Effector CD8-positive, alpha-beta T cell (primary cell): ENCODE data around the gene PDE1C.

Experiments
- DNase-seq: peaks from one replicate; lab custom pipeline; 2025; lab: John Stamatoyannopoulos, UW

Gene PDE1C

DNA sequence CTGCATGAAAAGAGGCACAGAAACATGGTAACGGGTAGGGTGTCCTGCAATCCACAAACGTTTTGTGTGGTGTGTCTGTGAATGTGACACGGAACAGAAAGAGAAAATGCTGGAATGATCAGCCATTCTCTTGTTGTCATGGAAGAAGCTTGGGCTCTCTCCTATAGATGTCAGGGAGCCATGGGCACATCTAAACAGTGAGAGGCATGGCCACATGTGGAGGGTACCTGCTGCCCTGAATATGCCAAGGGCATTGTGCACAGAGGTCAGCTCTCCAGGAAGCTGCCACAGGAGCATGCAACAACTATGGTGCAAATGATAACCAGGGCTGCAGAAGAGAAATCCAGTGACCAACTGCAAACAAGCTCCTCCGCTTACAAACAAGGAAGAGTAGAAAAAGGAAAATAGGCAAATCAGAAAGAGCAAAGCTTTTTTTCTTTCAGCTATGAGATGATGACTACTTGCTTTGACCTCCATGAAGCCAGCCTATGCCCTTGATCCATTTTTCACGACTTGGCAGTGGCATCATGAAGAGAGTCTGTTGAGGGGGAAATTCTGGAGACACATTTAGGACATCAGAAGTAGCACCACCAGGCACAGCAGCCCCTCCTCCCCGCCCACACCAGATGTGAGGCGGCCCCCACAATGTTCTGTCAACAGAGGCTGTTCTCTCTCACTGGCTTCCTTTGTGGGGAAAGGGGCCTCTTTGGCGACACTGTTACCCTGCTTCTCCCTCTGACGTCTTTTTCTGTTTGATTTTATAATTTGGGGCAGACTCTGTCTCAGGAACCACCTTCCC is 4.8 kb upstream of the PDE1C start:
- no peak for DNase-seq

DNA sequence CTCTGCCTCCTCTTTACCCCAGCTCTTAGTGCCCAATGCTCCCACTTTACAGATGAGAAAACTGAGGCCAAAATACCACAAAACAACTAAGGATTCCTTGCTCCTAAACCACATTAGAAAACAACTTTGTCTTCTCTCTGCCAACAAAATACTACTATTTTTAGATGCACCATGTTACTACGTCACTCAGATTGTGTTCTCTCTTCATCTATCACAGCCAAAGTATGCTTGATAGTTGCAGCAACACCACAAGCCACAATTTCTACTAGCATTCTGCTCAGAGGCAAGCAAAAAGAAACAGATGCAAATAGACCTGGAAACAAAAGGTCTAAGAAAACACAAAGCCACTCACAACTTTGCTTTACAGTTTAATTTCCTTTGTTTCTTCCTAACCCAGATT is 3.3 kb upstream of the PDE1C start:
- no peak for DNase-seq

DNA sequence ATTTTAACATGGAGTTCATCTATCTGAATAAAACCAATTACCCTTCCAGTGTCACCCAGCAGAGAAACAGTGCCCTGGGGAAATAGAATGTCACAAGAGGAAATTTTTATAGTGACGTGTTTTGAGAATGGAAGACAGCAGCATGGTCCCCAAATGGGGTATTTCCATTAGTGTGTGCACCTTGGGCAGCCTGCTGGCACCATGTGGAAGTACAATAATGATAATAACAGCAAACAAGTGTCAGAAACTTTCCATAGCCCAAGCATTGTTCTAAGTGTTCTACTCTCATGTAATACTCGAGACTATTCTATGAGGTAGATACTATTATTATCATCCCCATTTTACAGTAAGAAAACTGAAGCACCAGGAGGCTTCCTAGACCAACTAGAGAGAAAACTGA is 2.2 kb upstream of the PDE1C start:
- DNase-seq = no peak

DNA sequence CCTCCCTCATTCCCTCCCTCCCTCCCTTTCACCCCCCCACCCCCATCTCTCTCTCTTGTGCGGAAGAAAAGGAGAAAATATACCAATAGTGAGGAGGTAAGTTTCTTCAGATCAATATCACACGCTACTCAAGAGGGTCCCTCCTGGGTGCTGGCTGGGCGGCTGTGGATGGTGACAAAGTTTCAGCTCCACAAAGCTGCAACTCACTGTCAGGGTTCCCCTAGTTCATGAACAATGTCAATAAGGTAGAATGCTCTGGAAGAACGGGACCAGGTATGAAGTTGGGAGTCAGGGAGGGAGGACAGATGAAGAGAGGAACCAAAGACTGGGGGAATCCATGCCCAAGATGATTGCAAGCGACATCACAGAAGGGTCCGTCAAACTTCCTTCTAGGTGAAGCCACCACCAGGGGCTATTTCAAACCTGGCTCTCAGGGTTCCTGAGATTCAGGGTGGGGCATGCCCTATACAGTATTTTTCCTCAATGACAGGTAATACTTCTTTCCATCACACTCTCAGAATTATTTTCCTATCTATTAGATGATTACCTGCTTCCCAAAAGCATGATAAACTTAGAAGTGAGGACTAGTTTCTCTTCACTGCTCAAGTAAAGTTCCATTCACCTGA is 1.4 kb upstream of the PDE1C start:
- no peak for DNase-seq

DNA sequence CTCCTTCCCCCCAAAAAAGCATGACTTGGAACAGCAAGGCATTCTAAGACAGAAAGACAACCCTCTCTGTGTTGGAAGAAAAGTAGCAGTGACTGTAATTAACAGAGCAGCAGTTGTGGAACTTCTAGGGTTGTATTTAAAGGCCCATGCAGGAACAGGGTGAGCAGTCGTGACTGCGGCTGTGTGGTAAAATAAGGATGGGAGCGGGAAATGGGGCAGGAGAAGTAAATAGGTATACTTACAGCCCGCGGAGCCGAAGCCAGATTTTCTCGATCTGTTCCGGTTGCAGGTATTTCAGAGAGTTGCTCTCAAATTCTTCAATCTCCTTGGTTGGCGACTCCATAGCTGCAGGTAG is 179 bp downstream of the PDE1C start:
- no peak for DNase-seq

DNA sequence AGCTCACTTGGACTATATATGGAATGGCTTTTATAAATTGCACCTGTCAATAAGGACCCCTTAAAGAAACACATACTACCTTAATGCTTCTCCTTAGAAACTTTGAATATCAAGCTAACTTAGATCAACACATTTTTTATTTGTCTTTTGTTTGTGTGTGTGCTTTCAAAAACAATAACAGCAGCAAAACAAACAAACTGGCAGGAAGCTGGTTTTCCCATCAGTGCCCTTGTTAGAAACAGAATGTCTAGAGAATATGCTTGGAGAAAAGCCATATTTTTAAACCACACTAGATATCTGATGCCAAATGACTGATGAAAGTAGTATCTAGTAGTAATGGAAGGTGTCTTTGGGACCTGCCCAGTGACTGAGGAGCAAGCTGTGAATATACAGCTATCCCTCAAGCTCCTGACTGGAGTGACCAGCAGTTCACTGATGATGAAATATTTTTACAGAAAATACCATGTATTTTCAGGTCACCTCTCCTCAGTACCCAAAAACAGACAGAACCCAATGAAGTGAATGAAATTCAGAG is 1.0 kb downstream of the PDE1C start:
- no peak for DNase-seq

DNA sequence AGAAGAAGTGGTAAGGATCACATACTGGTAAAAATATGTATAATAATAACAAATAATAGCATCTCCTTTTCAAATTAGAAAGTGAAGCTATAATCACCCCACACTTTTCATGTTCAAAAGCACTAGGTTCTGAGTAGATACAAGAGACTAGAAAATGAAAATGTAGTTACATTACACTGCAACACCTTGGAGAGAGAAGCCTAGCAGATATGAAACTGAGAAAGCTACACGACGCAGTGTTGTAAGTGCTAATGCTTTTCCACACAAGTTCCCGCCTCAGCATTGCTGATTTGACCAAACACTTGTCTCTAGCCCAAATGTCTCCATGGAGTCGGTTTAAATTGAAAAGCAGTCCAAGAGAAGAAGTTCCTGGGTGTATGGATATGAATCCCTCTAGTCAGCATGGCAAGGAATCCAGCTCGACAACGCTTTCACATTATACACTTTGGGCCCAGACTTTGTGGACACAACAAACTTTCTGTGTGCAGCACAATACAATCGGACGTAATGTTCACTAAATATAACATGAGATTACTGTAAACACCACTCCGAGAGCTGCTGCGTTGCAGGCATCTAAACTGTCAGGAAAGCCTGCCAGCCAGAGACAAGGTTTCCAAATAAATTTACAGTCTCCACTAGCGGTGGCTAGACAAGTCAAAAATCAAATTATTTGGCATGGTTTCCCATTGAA is 1.7 kb downstream of the PDE1C start:
- DNase-seq = no peak

DNA sequence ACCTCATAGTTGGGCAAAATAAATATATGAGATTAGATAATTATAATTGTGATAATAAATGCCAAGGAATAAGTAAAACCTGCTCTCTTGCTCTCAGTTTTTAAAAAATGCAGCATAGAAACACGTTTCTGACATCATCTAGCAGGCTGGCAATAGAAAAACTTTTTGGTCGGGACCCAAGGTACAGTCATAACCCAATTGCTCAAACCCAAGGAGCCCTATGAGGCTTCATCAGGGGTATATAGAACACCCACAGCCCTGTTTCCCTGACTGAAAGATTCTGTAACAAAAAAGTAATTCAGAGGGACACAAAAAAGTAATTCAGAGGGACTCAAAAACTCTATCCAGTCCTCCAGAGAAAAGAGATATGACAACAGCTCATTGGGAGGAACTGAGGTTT is 3.8 kb downstream of the PDE1C start:
- no peak for DNase-seq

DNA sequence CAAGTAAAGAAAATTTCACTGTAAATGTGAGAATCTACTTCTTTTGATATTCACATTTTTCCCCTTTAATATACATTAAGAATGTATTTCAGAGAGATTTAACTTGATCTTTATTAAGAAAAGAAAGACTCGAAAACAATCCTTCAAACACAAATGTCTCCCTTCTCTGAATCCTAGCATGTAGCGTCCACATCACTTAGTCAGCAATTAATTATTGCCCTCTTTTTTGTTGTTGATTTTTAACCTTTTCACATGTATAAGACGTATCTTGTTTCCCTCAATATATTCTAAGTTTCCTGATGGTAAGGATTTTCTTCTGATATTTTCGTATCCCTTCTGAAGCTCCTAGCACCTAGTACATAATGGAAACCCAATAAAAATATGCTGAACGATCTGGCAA is 6.6 kb downstream of the PDE1C start:
- DNase-seq = no peak

DNA sequence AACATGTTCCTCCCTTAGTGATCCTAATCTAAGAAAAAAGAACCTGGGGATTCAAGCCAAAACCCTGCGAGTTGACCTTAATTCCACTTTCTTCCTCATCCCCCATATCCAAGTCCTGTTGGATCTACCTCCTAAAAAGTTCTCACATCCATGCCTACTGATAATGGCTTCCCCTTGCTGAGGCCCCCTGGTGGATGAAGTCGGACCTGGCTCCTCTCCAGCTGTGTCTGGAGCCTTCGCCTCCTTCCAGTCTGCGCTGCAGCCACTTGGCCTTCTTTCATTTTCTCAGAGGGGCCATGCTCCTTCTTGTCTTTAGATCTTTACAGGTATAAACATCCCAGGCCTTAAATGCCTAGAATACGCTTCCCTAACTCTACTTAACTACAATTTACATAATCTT is 8.1 kb downstream of the PDE1C start:
- no peak for DNase-seq

DNA sequence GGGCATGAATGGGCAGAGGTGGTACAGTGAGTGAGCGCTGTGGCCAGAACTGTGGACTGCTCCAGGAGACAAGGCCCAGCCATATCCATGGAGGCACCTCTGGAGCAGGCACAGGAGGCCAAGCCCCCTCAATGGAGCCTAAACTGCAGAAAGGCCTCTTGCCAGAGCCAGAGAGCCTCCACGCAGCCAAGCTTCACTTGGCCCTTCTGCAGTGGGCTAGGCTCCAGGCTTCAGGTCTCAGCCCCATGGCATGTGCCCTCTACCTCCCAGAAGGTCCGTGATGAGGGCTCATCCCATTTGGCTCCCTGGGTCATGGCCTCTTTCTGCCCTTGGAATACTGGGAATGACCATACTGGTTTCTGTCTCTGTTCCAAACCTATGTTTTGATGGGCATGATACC is 8.9 kb downstream of the PDE1C start:
- no peak for DNase-seq

DNA sequence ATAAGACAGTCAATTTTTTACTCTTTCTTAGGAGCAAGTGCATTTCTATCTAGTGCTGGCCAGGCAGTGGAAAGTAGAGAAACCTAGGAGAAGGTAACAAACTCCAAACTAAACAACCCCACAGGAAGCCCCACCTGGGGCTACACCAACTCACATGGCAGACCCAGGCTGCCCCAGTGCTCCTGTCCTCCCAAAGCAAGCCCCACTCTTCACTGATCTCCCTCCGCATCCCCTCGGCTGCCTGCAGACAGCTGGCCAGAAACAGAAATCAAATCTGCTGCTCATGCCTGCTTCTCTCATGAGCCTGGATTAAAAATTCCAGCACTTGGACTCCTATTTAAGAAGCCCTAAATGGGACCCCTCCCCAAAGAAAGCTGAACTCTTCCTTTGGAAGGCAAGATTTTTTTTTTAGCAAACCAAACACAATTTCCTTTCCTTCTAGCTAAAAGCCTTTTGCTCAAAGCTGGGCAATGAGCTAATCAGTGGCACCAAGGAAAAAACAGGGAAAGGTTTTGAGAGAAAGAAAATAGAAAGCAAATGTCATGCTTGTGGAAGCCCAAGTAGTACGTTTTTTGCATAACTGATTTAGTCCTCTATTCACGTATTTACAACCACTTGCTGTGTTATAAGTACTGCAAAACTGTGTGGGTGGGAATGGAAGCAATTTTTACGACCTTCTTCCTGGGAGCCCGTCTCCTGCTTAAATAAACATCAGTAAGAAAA is 10.8 kb downstream of the PDE1C start:
- DNase-seq = no peak

DNA sequence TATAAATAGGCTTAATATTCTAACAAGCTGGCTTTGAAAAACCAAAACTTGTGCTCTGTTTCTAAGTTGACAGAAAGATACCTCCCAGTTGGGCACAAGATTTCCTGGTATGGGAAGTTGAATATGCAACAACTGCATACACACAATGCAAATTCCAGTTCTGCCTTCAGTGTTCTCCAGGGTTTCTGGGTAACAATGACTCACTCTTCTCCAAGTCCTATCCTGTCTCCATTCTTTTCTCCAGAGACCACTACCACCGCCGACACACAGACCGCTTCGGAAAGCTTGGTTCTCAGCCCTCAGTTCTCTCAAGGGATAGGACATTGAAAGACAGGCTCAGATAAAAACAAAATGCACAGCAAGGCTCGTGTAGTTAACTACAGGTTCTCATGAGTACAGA is 12.2 kb downstream of the PDE1C start:
- DNase-seq = no peak

DNA sequence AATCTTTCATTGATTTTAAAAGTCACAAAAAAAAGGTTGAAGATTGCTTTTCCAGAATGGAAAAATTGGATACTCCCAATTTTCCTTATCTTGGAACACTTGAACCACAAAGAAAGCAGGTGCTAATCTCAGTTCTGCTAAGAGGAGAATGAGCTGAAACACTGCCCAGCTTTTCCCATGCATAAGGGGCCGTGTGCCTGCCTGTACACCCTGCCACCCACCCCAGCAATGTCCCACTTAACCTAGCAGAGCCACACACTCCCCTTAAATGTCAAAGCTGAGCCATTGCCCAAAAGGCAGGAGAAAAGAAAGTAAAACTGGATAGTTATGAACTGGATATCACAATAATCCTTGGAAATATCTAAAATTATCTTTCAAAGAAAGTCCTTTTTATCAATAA is 13.4 kb downstream of the PDE1C start:
- DNase-seq = no peak

DNA sequence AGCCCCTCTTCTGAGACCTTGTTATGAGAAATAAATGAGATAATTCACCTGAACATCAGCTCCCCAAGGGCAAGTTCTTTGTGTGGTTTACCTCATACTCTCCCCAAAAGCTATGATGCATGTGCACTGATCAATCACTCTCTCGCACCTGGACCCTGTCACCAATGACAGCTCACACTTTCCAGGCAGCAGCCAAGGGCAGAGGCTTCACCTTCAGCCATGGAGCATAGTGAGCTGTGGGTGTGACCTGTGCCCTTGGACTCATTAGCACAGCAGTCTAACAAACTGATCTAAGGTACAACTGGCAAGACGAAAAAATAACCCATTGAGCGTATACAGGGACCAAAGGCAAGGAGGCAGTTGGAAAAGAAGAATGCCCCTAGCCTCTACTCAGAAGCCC is 17.0 kb downstream of the PDE1C start:
- no peak for DNase-seq

DNA sequence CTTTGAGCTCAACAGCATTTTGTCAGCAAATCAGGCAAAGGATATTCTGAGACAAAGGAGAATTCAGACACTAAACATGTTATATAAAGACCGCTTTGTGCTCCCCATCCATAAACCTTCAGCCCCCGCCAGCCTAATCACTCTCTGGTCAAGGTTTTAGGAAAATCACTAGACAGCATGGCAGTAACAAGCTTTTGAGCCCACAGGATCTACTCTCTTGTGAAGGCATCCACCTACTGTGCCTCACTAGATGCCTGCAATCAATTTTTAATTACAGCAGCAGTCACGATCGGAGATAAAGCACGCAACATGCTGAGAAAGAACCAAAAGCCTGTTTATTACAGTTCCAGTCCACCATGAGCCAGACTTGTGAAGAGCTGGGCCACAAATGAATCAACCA is 19.1 kb downstream of the PDE1C start:
- no peak for DNase-seq

DNA sequence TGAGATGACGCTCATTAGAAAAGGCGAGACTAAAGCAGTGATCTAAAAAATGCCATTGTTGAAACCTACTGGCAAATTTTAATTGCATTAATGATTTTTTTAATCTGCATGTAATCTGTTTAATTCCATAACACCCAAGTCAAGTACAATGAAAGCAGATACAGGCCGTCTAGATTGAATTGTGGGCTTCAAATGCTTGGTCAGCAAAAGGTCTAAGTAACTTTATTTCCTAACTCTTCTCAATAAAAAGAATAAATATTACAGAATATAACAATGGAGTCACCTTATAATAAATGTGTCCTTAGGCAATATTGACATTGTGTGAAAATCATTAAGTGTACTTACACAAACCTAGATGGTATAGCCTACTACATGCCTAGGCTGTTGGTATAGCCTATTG is 20.6 kb downstream of the PDE1C start:
- DNase-seq = no peak

DNA sequence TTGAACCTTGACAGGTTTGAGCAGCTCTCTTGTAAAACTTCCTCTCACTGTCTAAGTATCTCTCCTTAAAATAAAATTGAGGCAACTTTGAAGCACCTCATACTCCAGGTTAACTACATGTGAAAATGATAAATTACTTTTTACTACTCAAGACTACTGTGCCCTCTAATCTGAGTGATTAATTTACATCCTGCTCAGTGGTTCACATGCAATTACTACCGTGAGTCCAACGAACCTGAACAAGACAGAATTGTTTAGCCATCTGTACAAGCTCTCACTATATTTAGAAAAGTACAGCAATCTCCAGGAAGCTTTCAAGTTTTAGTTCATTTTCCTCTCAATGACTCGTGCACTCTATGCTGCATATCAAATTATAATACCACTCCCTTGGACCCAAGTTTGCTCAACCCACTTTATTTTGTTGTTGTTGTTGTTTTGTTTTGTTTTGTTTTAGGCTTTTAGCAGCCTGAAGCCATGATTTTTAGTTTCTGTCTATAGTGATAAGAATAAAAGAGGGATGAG is 21.2 kb downstream of the PDE1C start:
- no peak for DNase-seq

DNA sequence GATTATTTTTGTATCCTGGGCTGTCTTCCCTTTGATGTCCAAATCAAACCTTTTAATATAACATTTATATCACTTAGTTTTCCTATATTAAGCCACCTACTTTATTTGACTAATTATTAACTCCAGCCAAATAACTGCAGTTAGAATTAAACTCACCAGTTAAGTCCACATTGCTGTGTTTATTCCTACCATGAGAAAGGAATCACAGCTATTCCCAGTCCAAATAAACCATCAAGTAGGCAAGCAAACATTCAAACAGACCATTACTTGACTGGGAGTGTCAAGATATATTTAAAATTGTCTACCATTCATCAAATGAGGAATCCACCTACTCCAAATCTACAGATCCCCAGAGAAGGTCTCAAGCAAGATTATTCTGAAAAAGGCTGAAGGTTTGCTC is 22.4 kb downstream of the PDE1C start:
- DNase-seq = no peak

DNA sequence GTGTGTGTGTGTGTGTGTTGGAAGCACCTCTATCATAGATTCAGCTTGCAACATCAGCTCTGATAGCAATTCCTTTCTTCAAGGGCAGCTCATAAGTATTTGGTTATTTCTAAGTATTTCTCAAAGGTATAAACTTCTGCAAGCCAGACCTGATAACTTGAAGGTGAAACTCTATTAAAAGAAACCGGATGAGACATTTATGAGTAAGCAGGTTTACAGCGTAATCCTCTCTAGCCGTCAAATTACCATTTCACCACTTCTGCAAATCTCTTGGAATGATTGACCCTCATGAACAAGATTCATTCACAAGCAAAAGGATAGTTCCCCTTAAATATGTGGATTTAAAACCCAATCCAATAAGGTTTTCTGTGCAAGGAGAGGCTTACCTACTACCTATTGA is 23.1 kb downstream of the PDE1C start:
- DNase-seq = no peak

DNA sequence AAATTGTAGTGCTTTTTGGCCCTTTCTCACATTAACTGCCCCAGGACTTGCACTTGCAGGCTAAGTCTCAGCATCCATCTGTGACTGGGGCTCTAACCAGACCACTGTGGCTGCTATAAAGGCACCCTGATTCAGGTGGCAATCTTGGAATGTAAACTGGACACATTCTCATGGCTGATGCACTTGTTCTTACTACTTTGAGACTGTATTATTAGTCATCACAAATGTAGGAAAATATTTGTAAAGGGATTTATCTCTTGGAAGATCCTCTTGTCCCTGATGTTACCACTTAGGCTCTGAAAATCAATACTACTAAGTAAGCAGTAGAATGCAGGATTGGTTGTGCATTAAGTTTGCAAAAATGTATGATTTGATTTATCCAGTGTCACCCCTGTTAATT is 25.0 kb downstream of the PDE1C start:
- DNase-seq = no peak

DNA sequence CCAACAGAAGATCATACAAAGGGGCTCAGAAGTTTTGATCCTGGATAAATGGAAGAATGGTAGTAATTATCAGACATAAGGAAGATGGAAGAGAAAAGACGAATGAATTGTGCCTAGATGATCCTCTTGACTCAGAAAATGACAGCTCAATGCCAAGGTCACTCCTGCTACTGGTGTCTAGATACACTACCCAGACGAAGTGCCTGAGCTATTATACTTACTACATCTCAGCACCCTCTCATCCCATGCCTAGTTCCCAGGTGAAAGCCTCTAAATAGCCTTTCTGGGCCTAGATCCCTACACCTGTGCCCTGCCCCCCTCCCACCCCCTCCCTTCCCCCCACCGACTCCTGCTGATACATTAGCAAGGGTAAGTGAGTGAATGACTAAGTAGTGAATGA is 25.5 kb downstream of the PDE1C start:
- no peak for DNase-seq
